NCI-H2029 (cell line): ENCODE results near the gene RBP3.

ENCODE experiments used
- DNase-seq: peaks from one replicate; lab custom pipeline; 2025; lab: John Stamatoyannopoulos, UW

RBP3 gene

GRCh38 chr10:47319784-47320183 lies 28.4 kb upstream of the RBP3 start:
- DNase-seq = no peak

- DNase-seq = no peak
Measured at GRCh38 chr10:47320812-47321211, 27.4 kb upstream of the RBP3 start.

GRCh38 chr10:47321521-47322195 lies 26.5 kb upstream of the RBP3 start:
- no peak for DNase-seq

GRCh38 chr10:47322300-47323061 lies 25.7 kb upstream of the RBP3 start, which contains the start of gene GDF2:
GDF2 (plus strand) TSS chr10:47322454; CDS start chr10:47322669, 215 bp downstream.
- DNase-seq = no peak

GRCh38 chr10:47323087-47323486 lies 25.1 kb upstream of the RBP3 start:
- no peak for DNase-seq

- no peak for DNase-seq
Measured at GRCh38 chr10:47323636-47324296, 24.4 kb upstream of the RBP3 start.

GRCh38 chr10:47325303-47326291 lies 22.6 kb upstream of the RBP3 start:
- no peak for DNase-seq

GRCh38 chr10:47326306-47326926 lies 21.7 kb upstream of the RBP3 start:
- no peak for DNase-seq

GRCh38 chr10:47326927-47327330 lies 21.2 kb upstream of the RBP3 start:
- DNase-seq = no peak

- DNase-seq = no peak
Measured at GRCh38 chr10:47329855-47330254, 18.3 kb upstream of the RBP3 start.

- DNase-seq = no peak
Measured at GRCh38 chr10:47330366-47330765, 17.8 kb upstream of the RBP3 start.

- no peak for DNase-seq
Measured at GRCh38 chr10:47330804-47331203, 17.4 kb upstream of the RBP3 start.

- DNase-seq = no peak
Measured at GRCh38 chr10:47331491-47331890, 16.7 kb upstream of the RBP3 start.

GRCh38 chr10:47331954-47332353 lies 16.2 kb upstream of the RBP3 start:
- no peak for DNase-seq

GRCh38 chr10:47332371-47332770 lies 15.8 kb upstream of the RBP3 start:
- no peak for DNase-seq

- DNase-seq = no peak
Measured at GRCh38 chr10:47332946-47333345, 15.2 kb upstream of the RBP3 start.

- DNase-seq = no peak
Measured at GRCh38 chr10:47333532-47333931, 14.6 kb upstream of the RBP3 start.

- DNase-seq = no peak
Measured at GRCh38 chr10:47334466-47335295, 13.5 kb upstream of the RBP3 start.

GRCh38 chr10:47335906-47336305 lies 12.3 kb upstream of the RBP3 start:
- DNase-seq = no peak

GRCh38 chr10:47336387-47337134 lies 11.6 kb upstream of the RBP3 start:
- no peak for DNase-seq
